Prostate gland (tissue), 2 donors: Measurements from ENCODE around the gene SLC10A3.
"Not testable (repeated sequence)": the region's sequence is repeated elsewhere in the genome, so short reads cannot be mapped to it uniquely, and the experiment has no call there.

Source experiments
- CTCF ChIP-seq, 4 experiments: fragments of 200-600 bp in 2 of 4; fragments of 450-650 bp in 2 of 4; sonication (generic) in 2 of 4; IDR thresholded peaks; 1 replicate in 3 of 4; 2 replicates in 1 of 4; pipeline ENCODE4 v1.5.1; 2016 to 2019; ENCODE audit warnings: antibody characterized with exemption in 4 of 4, mild to moderate bottlenecking in 2 of 4, moderate library complexity in 2 of 4
- POLR2A ChIP-seq: fragments of 450-650 bp; IDR thresholded peaks from one replicate; pipeline ENCODE4 v1.6.1; 2016; ENCODE audit warnings: antibody characterized with exemption, mild to moderate bottlenecking
- POLR2AphosphoS5 ChIP-seq: sonication (generic); formaldehyde crosslinking; IDR thresholded peaks from one replicate; pipeline ENCODE4 v1.6.1; 2017; ENCODE audit warnings: antibody characterized with exemption

GRCh38 chrX:154501423-154501822 is 11.0 kb upstream of the SLC10A3 start:
- not testable (repeated sequence) for TF ChIP-seq POLR2AphosphoS5; POLR2A; CTCF (IDR thresholded peaks at IDR 0.05)
